Adrenal gland (tissue), 5 donors: ENCODE measurements around the gene CPB2.

Experiments
- POLR2A ChIP-seq, 2 donors: fragments of 450-650 bp; IDR thresholded peaks; one replicate each; pipeline ENCODE4 v1.6.1; 2017; ENCODE audit warnings: antibody characterized with exemption in 2 of 2, mild to moderate bottlenecking in 2 of 2, moderate library complexity in 1 of 2
- TF ChIP-seq, protein P1 (sequence below), 6 experiments: fragments of 450-650 bp in 4 of 6; fragments of 200-600 bp in 2 of 6; sonication (generic) in 1 of 6; IDR thresholded peaks; 1 replicate in 5 of 6; 2 replicates in 1 of 6; pipeline versions ENCODE4 v1.5.1 to v1.8.0; 2016 to 2021; ENCODE audit warnings: antibody characterized with exemption in 6 of 6, mild to moderate bottlenecking in 2 of 6, moderate library complexity in 1 of 6
- donor health status: DM: no; HTN: no; CAD: no.

- TF ChIP-seq, protein P1, sequence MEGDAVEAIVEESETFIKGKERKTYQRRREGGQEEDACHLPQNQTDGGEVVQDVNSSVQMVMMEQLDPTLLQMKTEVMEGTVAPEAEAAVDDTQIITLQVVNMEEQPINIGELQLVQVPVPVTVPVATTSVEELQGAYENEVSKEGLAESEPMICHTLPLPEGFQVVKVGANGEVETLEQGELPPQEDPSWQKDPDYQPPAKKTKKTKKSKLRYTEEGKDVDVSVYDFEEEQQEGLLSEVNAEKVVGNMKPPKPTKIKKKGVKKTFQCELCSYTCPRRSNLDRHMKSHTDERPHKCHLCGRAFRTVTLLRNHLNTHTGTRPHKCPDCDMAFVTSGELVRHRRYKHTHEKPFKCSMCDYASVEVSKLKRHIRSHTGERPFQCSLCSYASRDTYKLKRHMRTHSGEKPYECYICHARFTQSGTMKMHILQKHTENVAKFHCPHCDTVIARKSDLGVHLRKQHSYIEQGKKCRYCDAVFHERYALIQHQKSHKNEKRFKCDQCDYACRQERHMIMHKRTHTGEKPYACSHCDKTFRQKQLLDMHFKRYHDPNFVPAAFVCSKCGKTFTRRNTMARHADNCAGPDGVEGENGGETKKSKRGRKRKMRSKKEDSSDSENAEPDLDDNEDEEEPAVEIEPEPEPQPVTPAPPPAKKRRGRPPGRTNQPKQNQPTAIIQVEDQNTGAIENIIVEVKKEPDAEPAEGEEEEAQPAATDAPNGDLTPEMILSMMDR (IDR thresholded peaks at IDR 0.05) = no peak
- no peak for TF ChIP-seq POLR2A (IDR thresholded peaks at IDR 0.05)
Observed at GRCh38 chr13:46129124-46129523, 24.3 kb upstream of the CPB2 start.
